ENCODE measurements around the gene STIP1.

DNA sequence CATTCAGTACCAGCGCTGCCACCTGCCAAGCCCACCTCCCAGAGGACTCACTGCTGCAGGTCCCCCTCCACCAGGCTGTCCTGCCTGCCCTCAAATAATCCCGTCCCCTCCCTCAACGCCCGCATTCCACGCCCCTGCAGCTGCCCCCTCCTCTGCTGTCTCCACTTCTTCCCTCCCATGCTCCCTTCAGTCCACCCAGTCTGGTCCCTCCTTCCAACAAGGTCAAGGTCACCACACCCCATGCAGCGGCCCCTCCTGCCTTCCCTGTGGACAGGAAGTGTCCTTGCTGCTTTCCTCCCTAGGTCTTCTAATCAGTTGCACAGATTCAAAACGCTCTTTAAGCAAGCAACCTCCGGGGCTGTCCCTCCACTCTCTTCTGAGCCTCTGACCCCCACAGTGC is 32.2 kb upstream of the STIP1 start:
- TF ChIP-seq POLR2AphosphoS5 (IDR thresholded peaks at IDR 0.05; ENCODE audit: low read depth, low read length) (no peak), POLR2A (IDR thresholded peaks at IDR 0.05; ENCODE audit: low read depth, low read length) (no peak)
